Right lobe of liver (tissue), 6 donors: Measurements from ENCODE around the gene TMEM125. TPM values are rescaled to one million over a fixed set of nuclear protein-coding genes. Genes with fewer than 3 reads are reported as not detected.
A peak's percentile ranks its signal among the peaks of the same experiment; 100 is the strongest.

ENCODE experiments used
- ATAC-seq, 4 donors: fragments of 200-7000 bp; cut with Tn5 transposase; one replicate each; pipeline ENCODE4 v1.9.1; 2020; ENCODE audit warnings: mild to moderate bottlenecking in 4 of 4, moderate library complexity in 4 of 4
- DNase-seq, 3 donors: peaks; one replicate each; pipeline ENCODE4 v3.0.0-alpha.2; 2020
- H3K27ac ChIP-seq, 3 donors: fragments of 200-600 bp; one replicate each; pipeline ENCODE4 v1.8.0; 2022
- H3K27me3 ChIP-seq, 2 donors: fragments of 200-600 bp; one replicate each; pipeline ENCODE4 v1.8.0; 2022
- H3K36me3 ChIP-seq, 4 donors: fragments of 200-600 bp; sonication (generic) in 1 of 4; one replicate each; pipeline versions ENCODE4 v1.5.1 to v1.8.0; 2017 to 2022; ENCODE audit warnings: control low read depth in 1 of 4
- H3K4me1 ChIP-seq, 4 donors: fragments of 200-600 bp; sonication (generic) in 1 of 4; one replicate each; pipeline versions ENCODE4 v1.5.1 to v1.8.0; 2017 to 2022; ENCODE audit warnings: control low read depth in 1 of 4
- H3K4me3 ChIP-seq, 3 donors: fragments of 200-600 bp; one replicate each; pipeline ENCODE4 v1.8.0; 2022
- H3K9me3 ChIP-seq, 4 donors: fragments of 200-600 bp; sonication (generic) in 1 of 4; one replicate each; pipeline versions ENCODE4 v1.5.1 to v1.8.0; 2017 to 2022; ENCODE audit warnings: control low read depth in 1 of 4
- CTCF ChIP-seq, 4 donors: fragments of 200-600 bp in 3 of 4; fragments of 450-650 bp in 1 of 4; IDR thresholded peaks; one replicate each; pipeline versions ENCODE4 v1.5.1 to v1.8.0; 2016 to 2022; ENCODE audit warnings: antibody characterized with exemption in 4 of 4, mild to moderate bottlenecking in 2 of 4
- POLR2A ChIP-seq: fragments of 450-650 bp; IDR thresholded peaks from one replicate; pipeline ENCODE4 v1.6.1; 2017; ENCODE audit warnings: antibody characterized with exemption, mild to moderate bottlenecking
- WGBS: methylation state at CpG from one replicate; pipeline ENCODE4 v1.1.6; 2018; ENCODE audit warnings: low coverage, low lambda C conversion rate; ENCODE audit not compliant: insufficient coverage; ENCODE audit errors: missing lambda C conversion rate; 5-methylcytosine and 5-hydroxymethylcytosine counted together
- intact Hi-C, 2 donors: fragments of 100-400 bp; cut with DNase I; formaldehyde crosslinking; loops; one replicate each; pipeline versions ENCODE4 v1.11.2 to v1.14.1; 2022
- total RNA-seq, 6 experiments: library from RNA; depleted of rRNA in 2 of 6; stranded (reverse); fragments of >200 nt in 2 of 6; fragmentation: NEBNext Ultra II Directional in 3 of 6; extraction: Animal tissue kit (Norgen Biotek cat#: 25700) in 3 of 6; gene quantifications; one replicate each; pipeline versions ENCODE4 v1.1.0 to v1.2.4, GENCODE V29; 2016 to 2023
- donor health status: DM: no; HTN: yes; CAD: no.
- donor health status: DM: no; HTN: no; CAD: no.
- donor health status: DM: no; HTN: no; CAD: no.
- donor health status: DM: no; HTN: yes; CAD: no.
- donor health status: DM: no; HTN: yes; CAD: no.

The TMEM125 gene
- total RNA-seq, 6 experiments from 2014 or later, result 0.21 to 0.27 TPM; not detected in 4

GRCh38 chr1:43265431-43265830, 4.4 kb upstream of the TMEM125 start:
- no peak overlapping the region for H3K4me3 ChIP-seq
- WGBS, result 19% methylated on average over 4 of the region's 4 CpGs
- H3K4me1 ChIP-seq, result peaks cover 0 to 39% (median 8%) of the 10 kb centered on the region in 4 donors
- H3K36me3 ChIP-seq, result no peaks in the 10 kb centered on the region
- intact Hi-C loops, result no loop called here
- ATAC-seq (peak; percentile 81 to 90 (median 84)), DNase-seq (peak in 1 of 3 donors; percentile 66)
- peak overlapping the region in 2 of 3 donors; percentile 36 to 64 for H3K27ac ChIP-seq
- TF ChIP-seq POLR2A (no peak), CTCF (IDR thresholded peaks at IDR 0.05) (no peak)
- no peaks in the 10 kb centered on the region for H3K9me3 ChIP-seq
- no peaks in the 10 kb centered on the region for H3K27me3 ChIP-seq

GRCh38 chr1:43266881-43267280, 2.9 kb upstream of the TMEM125 start:
- DNase-seq (no peak), ATAC-seq (no peak)
- TF ChIP-seq POLR2A (no peak), CTCF (IDR thresholded peaks at IDR 0.05) (no peak)
- no peak overlapping the region for H3K4me3 ChIP-seq
- intact Hi-C loops, result no loop called here
- WGBS, result 87% methylated on average over 1 of the region's 1 CpG
- H3K36me3 ChIP-seq, result no peaks in the 10 kb centered on the region
- no peaks in the 10 kb centered on the region for H3K9me3 ChIP-seq
- H3K27ac ChIP-seq, result peak overlapping the region in 1 of 3 donors; percentile 45
- peaks cover 0 to 39% (median 6%) of the 10 kb centered on the region in 4 donors for H3K4me1 ChIP-seq
- no peaks in the 10 kb centered on the region for H3K27me3 ChIP-seq

- H3K4me3 ChIP-seq, result no peak overlapping the region
- H3K27ac ChIP-seq, result peak overlapping the region in 1 of 3 donors; percentile 45
- intact Hi-C loops, result no loop called here
- ATAC-seq, result peak; percentile 6 to 52 (median 22)
- no peak for TF ChIP-seq CTCF (IDR thresholded peaks at IDR 0.05)
- TF ChIP-seq POLR2A, result no peak
- peak in 1 of 3 donors; percentile 13 for DNase-seq
- no peaks in the 10 kb centered on the region for H3K27me3 ChIP-seq
- no peaks in the 10 kb centered on the region for H3K9me3 ChIP-seq
- peaks cover 0 to 39% (median 4%) of the 10 kb centered on the region in 4 donors for H3K4me1 ChIP-seq
- WGBS, result 29% methylated on average over 1 of the region's 9 CpGs
- H3K36me3 ChIP-seq, result no peaks in the 10 kb centered on the region
Measured at GRCh38 chr1:43267291-43267805, 2.4 kb upstream of the TMEM125 start.

- peaks cover 0 to 39% (median 4%) of the 10 kb centered on the region in 4 donors for H3K4me1 ChIP-seq
- intact Hi-C loops, result no loop called here
- H3K27me3 ChIP-seq, result no peaks in the 10 kb centered on the region
- WGBS, result 70% methylated on average over 2 of the region's 3 CpGs
- H3K9me3 ChIP-seq, result no peaks in the 10 kb centered on the region
- DNase-seq, result peak in 2 of 3 donors; percentile 5 to 8
- peak in 2 of 4 donors; percentile 2 to 17 for ATAC-seq
- H3K36me3 ChIP-seq, result no peaks in the 10 kb centered on the region
- no peak for TF ChIP-seq CTCF (IDR thresholded peaks at IDR 0.05)
- no peak for TF ChIP-seq POLR2A
- peak overlapping the region in 1 of 3 donors; percentile 45 for H3K27ac ChIP-seq
- H3K4me3 ChIP-seq, result no peak overlapping the region
Measured at GRCh38 chr1:43267818-43268425, 1.9 kb upstream of the TMEM125 start.
